LNCaP clone FGC (cell line): ENCODE data around the gene STT3B.
"Not testable (repeated sequence)": the region's sequence is repeated elsewhere in the genome, so short reads cannot be mapped to it uniquely, and the experiment has no call there.

Experiments
- DNase-seq: peaks from one replicate; pipeline ENCODE4 v3.0.0-alpha.2; 2011; ENCODE audit warnings: low read depth
- H3K4me3 ChIP-seq: 2 replicates; pipeline ENCODE4 v1.5.1; 2011; ENCODE audit warnings: mild to moderate bottlenecking, low read depth, low read length, control low read depth
- CTCF ChIP-seq: IDR thresholded peaks from 2 replicates; pipeline ENCODE4 v1.5.1; 2012; ENCODE audit warnings: mild to moderate bottlenecking; ENCODE audit not compliant: control insufficient read depth, insufficient read depth; ENCODE audit errors: extremely low read depth

The STT3B gene

GRCh38 chr3:31580645-31581044 lies 47.9 kb downstream of the STT3B start:
- TF ChIP-seq CTCF, result no peak
- no peak overlapping the region for H3K4me3 ChIP-seq
- DNase-seq, result no peak

GRCh38 chr3:31581660-31582059 lies 48.9 kb downstream of the STT3B start:
- no peak for TF ChIP-seq CTCF
- DNase-seq, result no peak
- no peak overlapping the region for H3K4me3 ChIP-seq

DNA sequence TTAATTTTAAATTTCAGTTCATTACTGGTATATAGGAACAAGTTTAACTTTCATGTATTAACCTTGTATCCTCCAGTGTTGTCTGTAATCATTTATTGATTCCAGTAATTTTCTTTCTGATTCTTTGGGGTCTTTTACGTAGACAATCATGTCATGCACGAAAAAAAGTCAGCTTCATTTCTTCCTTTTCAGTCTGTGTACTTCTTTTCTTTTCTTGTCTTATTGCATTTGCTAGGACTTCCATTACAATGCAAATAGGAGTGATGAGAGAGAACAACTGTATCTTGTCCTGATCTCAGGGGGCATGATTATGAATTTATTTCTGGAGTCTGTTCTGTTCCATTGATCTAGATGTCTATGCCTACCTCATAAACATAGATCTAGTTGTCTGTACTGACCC lies 56.5 kb downstream of the STT3B start:
- no peak for TF ChIP-seq CTCF
- H3K4me3 ChIP-seq, result no peak overlapping the region

DNA sequence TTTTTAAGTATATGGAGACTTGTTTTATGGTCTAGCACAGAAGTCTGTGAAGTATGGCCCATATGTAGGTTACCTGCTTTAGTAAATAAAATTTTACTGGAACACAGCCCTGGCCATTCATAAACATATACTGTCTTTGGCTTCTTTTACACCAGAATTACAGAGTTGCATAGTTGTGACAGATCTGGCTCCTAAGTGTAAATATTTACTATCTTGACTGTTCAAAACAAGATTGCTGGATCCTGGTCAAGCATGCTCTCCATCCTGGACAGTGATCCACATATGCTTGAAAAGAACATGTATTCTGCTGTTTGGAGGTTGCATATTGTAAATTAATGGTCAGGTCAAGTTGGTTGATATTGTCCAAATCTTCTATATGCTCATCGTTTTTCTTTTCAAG lies 57.9 kb downstream of the STT3B start:
- no peak for TF ChIP-seq CTCF
- peak; percentile 31 for DNase-seq
- H3K4me3 ChIP-seq, result no peak overlapping the region

More for the DNA sequence above, 56.5 kb downstream of the STT3B start:
- DNase-seq, result no peak

DNA sequence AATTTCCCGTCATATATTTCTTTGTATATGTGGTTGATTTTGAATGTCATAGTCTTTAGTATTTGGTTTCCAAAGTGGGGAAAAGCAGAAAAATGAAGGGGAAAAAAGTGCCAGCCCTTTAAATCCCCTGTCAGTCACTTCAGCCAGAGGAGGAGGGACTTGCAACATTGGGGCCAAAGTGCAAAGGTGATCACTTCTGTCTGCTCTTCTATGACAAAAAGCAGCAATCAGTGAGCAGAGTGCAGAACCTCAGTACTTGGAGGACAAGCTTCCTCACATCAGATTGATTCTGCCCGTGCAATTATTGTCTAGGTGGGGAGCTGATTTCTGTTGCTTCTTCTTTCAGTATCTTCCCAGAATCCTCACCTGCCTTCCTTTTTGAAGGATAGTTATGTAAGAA lies 60.0 kb downstream of the STT3B start:
- H3K4me3 ChIP-seq, result no peak overlapping the region
- TF ChIP-seq CTCF, result no peak
- no peak for DNase-seq

- TF ChIP-seq CTCF, result no peak
- H3K4me3 ChIP-seq, result no peak overlapping the region
- DNase-seq, result no peak
Measured at GRCh38 chr3:31596176-31596575, 63.5 kb downstream of the STT3B start.

- TF ChIP-seq CTCF, result no peak
- no peak for DNase-seq
- H3K4me3 ChIP-seq, result no peak overlapping the region
Measured at GRCh38 chr3:31600431-31600830, 67.7 kb downstream of the STT3B start.

DNA sequence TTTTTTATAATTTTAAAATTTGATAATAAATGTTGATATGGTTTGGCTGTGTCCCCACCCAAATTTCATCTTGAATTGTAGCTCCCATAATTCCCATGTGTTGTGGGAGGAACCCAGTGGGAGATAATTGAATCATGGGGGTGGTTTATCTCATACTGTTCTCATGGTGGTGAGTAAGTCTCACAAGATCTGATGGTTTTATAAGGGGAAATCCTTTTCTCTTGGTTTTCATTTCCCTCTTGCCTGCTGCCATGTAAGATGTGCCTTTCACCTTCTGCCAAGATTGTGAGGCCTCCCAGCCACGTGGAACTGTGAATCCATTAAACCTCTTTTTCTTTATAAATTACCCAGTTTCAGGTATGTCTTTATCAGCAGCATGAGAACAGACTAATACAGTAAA lies 72.6 kb downstream of the STT3B start:
- not testable (repeated sequence) for DNase-seq

More for the DNA sequence above, 72.6 kb downstream of the STT3B start:
- H3K4me3 ChIP-seq, result not testable (repeated sequence)
